ENCODE data around the gene USP21. TPM values are rescaled to one million over a fixed set of nuclear protein-coding genes. Genes with fewer than 3 reads are reported as not detected.

Gene USP21
- total and polyA plus RNA-seq, 9 of the 15 experiments (the other 6 are each of a cell fraction or from before 2014, with no cell fraction given), result 4.9 to 52.4 (median 21.6) TPM

DNA sequence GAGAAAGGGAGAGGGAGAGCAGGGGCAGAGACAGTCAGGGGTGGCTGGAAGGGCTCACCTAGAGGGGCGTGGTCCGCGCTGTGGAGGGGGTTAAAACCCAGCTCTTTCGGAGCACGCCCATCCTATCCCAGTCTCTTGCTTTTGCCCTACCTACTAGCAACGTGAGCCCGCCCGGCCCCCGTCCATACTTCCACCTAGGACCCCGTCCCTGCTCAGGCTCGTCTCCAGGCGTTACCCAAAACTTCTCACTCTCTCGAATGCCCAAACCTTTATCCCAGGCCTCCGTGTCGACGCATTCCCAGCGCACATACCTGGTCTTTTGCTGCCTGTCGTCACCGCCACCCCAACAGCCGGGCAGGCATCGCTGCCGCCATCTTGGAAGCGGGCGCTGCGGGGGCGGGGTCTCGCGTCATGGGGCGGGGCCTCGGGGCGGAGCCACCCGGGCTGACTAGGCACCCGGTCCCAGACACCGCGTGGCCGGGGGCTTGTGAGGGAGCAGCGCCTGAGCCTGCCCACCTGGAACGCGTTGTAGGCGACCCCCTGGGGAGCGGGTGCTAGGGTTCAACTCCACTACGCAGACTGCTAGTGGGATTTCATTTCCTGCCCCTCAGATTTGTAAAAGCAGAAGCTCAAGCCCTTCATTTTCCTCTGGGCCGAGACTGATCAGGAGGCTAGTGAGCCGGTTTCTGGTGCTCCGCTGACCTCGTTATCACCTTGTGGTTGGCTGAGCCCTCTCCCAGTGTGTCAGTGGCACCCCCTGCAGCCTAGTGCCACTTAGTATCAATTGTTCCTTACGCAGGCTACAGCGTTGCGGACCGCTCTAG is 18.0 kb downstream of the USP21 start, which contains the start of gene B4GALT3 (continued):
- TF ChIP-seq, protein P1, sequence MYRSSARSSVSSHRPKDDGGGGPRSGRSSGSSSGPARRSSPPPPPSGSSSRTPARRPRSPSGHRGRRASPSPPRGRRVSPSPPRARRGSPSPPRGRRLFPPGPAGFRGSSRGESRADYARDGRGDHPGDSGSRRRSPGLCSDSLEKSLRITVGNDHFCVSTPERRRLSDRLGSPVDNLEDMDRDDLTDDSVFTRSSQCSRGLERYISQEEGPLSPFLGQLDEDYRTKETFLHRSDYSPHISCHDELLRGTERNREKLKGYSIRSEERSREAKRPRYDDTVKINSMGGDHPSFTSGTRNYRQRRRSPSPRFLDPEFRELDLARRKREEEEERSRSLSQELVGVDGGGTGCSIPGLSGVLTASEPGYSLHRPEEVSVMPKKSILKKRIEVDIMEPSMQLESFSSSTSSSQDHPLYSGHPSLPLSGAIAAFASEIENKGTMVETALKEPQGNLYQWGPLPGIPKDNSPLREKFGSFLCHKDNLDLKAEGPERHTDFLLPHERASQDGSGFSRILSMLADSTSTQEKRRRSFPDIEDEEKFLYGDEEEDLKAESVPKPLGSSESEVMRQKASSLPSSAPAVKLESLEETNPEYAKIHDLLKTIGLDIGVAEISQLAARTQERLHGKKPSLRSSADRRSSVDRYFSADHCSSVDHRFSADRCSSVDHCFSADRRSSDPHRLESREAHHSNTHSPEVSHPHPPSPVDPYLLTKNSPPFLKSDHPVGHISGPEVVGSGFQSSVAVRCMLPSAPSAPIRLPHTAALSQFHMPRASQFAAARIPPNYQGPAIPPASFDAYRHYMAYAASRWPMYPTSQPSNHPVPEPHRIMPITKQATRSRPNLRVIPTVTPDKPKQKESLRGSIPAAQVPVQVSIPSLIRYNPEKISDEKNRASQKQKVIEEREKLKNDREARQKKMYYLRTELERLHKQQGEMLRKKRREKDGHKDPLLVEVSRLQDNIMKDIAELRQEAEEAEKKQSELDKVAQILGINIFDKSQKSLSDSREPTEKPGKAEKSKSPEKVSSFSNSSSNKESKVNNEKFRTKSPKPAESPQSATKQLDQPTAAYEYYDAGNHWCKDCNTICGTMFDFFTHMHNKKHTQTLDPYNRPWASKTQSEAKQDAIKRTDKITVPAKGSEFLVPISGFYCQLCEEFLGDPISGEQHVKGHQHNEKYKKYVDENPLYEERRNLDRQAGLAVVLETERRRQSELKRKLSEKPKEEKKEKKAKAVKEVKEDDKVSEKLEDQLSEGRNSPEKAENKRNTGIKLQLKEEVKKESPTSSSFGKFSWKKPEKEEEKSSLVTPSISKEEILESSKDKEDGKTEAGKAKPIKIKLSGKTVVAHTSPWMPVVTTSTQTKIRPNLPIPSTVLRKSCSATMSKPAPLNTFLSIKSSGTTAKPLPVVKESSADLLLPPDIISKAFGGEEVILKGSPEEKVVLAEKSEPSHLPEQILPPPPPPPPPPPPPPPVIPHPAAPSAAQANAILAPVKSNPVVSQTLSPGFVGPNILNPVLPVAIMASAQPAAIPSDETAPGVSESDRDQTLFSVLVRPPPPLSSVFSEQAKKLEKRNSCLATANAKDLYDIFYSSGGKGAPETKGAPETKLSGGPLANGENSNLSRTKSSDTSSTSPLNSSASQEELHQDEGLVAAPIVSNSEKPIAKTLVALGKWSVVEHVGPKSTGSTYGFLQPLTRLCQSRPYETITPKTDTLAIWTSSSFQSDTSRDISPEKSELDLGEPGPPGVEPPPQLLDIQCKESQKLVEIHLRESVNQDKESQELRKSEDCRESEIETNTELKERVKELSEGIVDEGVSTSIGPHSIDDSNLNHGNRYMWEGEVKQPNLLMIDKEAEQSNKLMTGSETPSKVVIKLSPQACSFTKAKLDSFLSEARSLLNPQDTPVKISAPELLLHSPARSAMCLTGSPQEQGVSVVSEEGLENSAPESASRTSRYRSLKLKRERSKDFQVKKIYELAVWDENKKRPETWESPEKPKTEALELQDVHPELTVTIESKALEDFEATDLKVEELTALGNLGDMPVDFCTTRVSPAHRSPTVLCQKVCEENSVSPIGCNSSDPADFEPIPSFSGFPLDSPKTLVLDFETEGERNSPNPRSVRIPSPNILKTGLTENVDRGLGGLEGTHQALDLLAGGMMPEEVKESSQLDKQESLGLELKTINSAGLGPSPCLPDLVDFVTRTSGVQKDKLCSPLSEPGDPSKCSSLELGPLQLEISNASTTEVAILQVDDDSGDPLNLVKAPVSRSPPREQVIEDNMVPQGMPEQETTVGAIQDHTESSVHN (IDR thresholded peaks at IDR 0.05; ENCODE audit: borderline replicate concordance in 1 of 2, low read depth in 1 of 2), result no peak
- 0 out of 2 replicates have a peak, but pooled peaks have one; percentile 19 for TF ChIP-seq EHMT2 (IDR thresholded peaks at IDR 0.05)
- TF ChIP-seq SRSF7 (optimal IDR thresholded peaks at IDR 0.05; ENCODE audit: low read depth, low read length), result no peak
- no peak for TF ChIP-seq NCOA2 (IDR thresholded peaks at IDR 0.05; ENCODE audit: partially characterized antibody in 2 of 2)
- TF ChIP-seq SP2 (IDR thresholded peaks at IDR 0.05; ENCODE audit: extremely low read depth, low read depth, low read length, poor library complexity, severe bottlenecking), result no peak
- peak in 1 of 2 experiments; percentile 77; a peak in 2 of 4 replicates for TF ChIP-seq RCOR1 (IDR thresholded peaks at IDR 0.05; ENCODE audit: borderline replicate concordance in 1 of 2, low read depth in 2 of 2, low read length in 2 of 2)
- TF ChIP-seq MTA1 (IDR thresholded peaks at IDR 0.05; ENCODE audit: borderline replicate concordance), result no peak
- TF ChIP-seq, protein P2, sequence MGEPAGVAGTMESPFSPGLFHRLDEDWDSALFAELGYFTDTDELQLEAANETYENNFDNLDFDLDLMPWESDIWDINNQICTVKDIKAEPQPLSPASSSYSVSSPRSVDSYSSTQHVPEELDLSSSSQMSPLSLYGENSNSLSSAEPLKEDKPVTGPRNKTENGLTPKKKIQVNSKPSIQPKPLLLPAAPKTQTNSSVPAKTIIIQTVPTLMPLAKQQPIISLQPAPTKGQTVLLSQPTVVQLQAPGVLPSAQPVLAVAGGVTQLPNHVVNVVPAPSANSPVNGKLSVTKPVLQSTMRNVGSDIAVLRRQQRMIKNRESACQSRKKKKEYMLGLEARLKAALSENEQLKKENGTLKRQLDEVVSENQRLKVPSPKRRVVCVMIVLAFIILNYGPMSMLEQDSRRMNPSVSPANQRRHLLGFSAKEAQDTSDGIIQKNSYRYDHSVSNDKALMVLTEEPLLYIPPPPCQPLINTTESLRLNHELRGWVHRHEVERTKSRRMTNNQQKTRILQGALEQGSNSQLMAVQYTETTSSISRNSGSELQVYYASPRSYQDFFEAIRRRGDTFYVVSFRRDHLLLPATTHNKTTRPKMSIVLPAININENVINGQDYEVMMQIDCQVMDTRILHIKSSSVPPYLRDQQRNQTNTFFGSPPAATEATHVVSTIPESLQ (CRISPR knock-in tag; IDR thresholded peaks at IDR 0.05), result 0 out of 2 replicates have a peak, but pooled peaks have one; percentile 72
- no peak for TF ChIP-seq ZNF184 (CRISPR knock-in tag; IDR thresholded peaks at IDR 0.05)
- TF ChIP-seq TOE1 (IDR thresholded peaks at IDR 0.05; ENCODE audit: borderline replicate concordance), result peak; percentile 76; the same call in 1 of the 2 replicates
- TF ChIP-seq TOE1 (CRISPR knock-in tag; IDR thresholded peaks at IDR 0.05; ENCODE audit: borderline replicate concordance, low read depth), result 0 out of 2 replicates have a peak, but pooled peaks have one; percentile 15
- TF ChIP-seq, protein P3, sequence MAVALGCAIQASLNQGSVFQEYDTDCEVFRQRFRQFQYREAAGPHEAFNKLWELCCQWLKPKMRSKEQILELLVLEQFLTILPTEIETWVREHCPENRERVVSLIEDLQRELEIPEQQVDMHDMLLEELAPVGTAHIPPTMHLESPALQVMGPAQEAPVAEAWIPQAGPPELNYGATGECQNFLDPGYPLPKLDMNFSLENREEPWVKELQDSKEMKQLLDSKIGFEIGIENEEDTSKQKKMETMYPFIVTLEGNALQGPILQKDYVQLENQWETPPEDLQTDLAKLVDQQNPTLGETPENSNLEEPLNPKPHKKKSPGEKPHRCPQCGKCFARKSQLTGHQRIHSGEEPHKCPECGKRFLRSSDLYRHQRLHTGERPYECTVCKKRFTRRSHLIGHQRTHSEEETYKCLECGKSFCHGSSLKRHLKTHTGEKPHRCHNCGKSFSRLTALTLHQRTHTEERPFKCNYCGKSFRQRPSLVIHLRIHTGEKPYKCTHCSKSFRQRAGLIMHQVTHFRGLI (CRISPR knock-in tag; IDR thresholded peaks at IDR 0.05), result no peak
